Keratinocyte (primary cell): ENCODE measurements around the gene EPOP. TPM values are rescaled to one million over a fixed set of nuclear protein-coding genes. Genes with fewer than 3 reads are reported as not detected.

Experiments
- DNase-seq: peaks from one replicate; pipeline ENCODE4 v3.0.0-alpha.2; 2011; ENCODE audit warnings: low read depth, missing footprints, low spot score
- FAIRE-seq: peaks from 2 replicates; lab custom pipeline; 2011; peaks lifted over from hg19 to GRCh38; lab: Jason Lieb, UNC
- H2AFZ ChIP-seq: 2 replicates; pipeline ENCODE4 v1.6.0; 2012; ENCODE audit warnings: low read length, control low read depth, inconsistent platforms; ENCODE audit not compliant: control insufficient read depth
- H3K27ac ChIP-seq: 2 replicates; pipeline ENCODE4 v1.5.1; 2011; ENCODE audit warnings: low read length; ENCODE audit not compliant: control insufficient read depth, insufficient read depth
- H3K27me3 ChIP-seq: 3 replicates; pipeline ENCODE4 v1.6.0; 2011; ENCODE audit warnings: low read length; ENCODE audit not compliant: control insufficient read depth, insufficient read depth; ENCODE audit errors: extremely low read depth
- H3K36me3 ChIP-seq, 2 experiments: 2 replicates in 1 of 2; 3 replicates in 1 of 2; pipeline ENCODE4 v1.5.1; 2011; ENCODE audit warnings: low read length in 2 of 2, mild to moderate bottlenecking in 1 of 2; ENCODE audit not compliant: control insufficient read depth in 2 of 2, insufficient read depth in 2 of 2; ENCODE audit errors: extremely low read depth in 1 of 2
- H3K4me1 ChIP-seq: 3 replicates; pipeline ENCODE4 v1.5.1; 2011; ENCODE audit warnings: low read length; ENCODE audit not compliant: control insufficient read depth, insufficient read depth; ENCODE audit errors: extremely low read depth
- H3K4me2 ChIP-seq: 3 replicates; pipeline ENCODE4 v1.6.0; 2011; ENCODE audit warnings: low read depth, low read length; ENCODE audit not compliant: control insufficient read depth, insufficient read depth; ENCODE audit errors: extremely low read depth
- H3K4me3 ChIP-seq, 3 experiments: fragments of 200-600 bp in 1 of 3; sonication (generic) in 1 of 3; 2 replicates in 2 of 3; 3 replicates in 1 of 3; pipeline ENCODE4 v1.5.1; 2011 to 2016; ENCODE audit warnings: low read length in 3 of 3, mild to moderate bottlenecking in 3 of 3, control low read depth in 2 of 3, inconsistent platforms in 1 of 3, low read depth in 1 of 3, mixed read lengths in 1 of 3, mixed run types in 1 of 3, moderate library complexity in 1 of 3; ENCODE audit not compliant: control insufficient read depth in 2 of 3, insufficient read depth in 2 of 3; ENCODE audit errors: extremely low read depth in 1 of 3
- H3K79me2 ChIP-seq: 2 replicates; pipeline ENCODE4 v1.6.0; 2012; ENCODE audit warnings: low read length; ENCODE audit not compliant: control insufficient read depth, insufficient read depth
- H3K9ac ChIP-seq: 3 replicates; pipeline ENCODE4 v1.6.0; 2011; ENCODE audit warnings: low read length; ENCODE audit not compliant: control insufficient read depth, insufficient read depth; ENCODE audit errors: extremely low read depth
- H3K9me1 ChIP-seq: 3 replicates; pipeline ENCODE4 v1.6.0; 2011; ENCODE audit warnings: low read length; ENCODE audit not compliant: control insufficient read depth, insufficient read depth; ENCODE audit errors: extremely low read depth
- H3K9me3 ChIP-seq: 2 replicates; pipeline ENCODE4 v1.5.1; 2012; ENCODE audit warnings: low read depth, low read length; ENCODE audit not compliant: control insufficient read depth
- H4K20me1 ChIP-seq: 3 replicates; pipeline ENCODE4 v1.6.0; 2011; ENCODE audit warnings: low read length; ENCODE audit not compliant: control insufficient read depth, insufficient read depth; ENCODE audit errors: extremely low read depth
- EZH2 ChIP-seq: IDR thresholded peaks from one replicate; pipeline ENCODE4 v1.6.1; 2012; ENCODE audit warnings: inconsistent platforms, mild to moderate bottlenecking, low read length, moderate library complexity
- dilution Hi-C: fragments of 300-500 bp; cut with MboI; formaldehyde crosslinking; loops from one replicate; pipeline ENCODE4 v1.7.0; 2020; ENCODE audit warnings: low sequenced_read_pairs; ENCODE audit not compliant: extremely low pct_ligation_motif_present
- polyA plus RNA-seq, 5 experiments: library from polyadenylated mRNA; depleted of rRNA in 3 of 5; stranded (reverse) in 3 of 5; stranded (forward) in 1 of 5; unstranded in 1 of 5; fragments of >200 nt; gene quantifications; 1 replicate in 1 of 5; 2 replicates in 3 of 5; 3 replicates in 1 of 5; pipeline versions ENCODE4 v1.2.1 to v1.2.3, GENCODE V29; 2011 to 2012; ENCODE audit warnings: missing spikeins in 2 of 5, low read depth in 1 of 5, low replicate concordance in 1 of 5
- TF ChIP-seq, protein P1 (sequence below), 3 experiments: IDR thresholded peaks in 1 of 3; conservative IDR thresholded peaks in 1 of 3; optimal IDR thresholded peaks in 1 of 3; 2 replicates in 2 of 3; 3 replicates in 1 of 3; pipeline versions ENCODE3 to v1.5.1; 2011; ENCODE audit warnings: low read length in 3 of 3, mild to moderate bottlenecking in 3 of 3, moderate library complexity in 2 of 3, control low read depth in 1 of 3, inconsistent platforms in 1 of 3; ENCODE audit not compliant: insufficient read depth in 2 of 3; ENCODE audit errors: extremely low read depth in 1 of 3

EPOP gene
- polyA plus RNA-seq, 1 donor (not counting 4 experiments of a cell fraction or from before 2014, with no cell fraction given) = 3.2 TPM

DNA sequence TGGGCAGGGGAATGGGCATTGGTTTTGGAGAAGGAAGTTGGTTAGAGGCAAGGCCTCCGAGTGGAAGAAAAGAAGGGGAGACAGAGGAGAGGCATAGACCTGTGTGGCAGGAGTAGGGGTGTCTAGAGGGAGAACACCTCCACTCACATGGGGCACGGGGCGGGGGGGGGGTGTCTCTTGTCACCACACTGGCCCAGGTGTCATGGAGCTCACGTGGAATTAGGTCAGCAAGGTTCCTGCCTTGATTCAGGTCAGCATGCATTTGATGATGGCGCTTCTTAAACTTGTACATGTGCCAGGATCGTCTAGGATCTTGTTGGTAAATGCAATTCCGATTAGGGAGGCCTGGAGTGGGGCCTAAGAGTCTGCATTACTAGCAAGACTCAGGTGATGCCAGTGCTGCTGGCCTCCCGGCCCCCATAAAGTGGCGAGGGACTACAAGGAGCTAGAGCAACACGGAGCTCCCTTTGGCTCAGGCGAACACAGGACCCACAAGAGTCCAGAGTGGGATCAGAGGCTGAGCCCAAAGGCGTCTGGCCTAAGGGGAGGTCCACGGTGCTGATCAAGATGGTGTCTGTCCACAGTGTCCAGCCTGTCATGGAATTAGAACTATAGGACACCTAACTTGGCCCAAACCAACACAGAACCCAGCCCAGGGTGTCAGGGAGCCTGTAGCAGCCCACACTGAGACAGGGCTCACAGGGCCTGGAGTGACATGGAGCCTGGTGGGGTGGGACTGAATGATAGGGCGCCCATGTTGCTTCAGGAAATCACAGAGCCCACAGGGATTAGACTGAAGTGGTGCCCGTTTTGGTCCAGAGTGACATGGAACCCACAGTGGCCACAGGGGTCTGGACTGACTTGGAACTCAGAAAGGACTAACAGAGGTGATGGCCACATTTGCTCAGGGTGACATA lies 16.7 kb downstream of the EPOP start:
- H3K79me2 ChIP-seq = no peaks in the 10 kb centered on the region
- no peak overlapping the region for H3K4me2 ChIP-seq
- dilution Hi-C loops = no loop called here
- H3K9ac ChIP-seq = no peak overlapping the region
- H3K27me3 ChIP-seq = peaks cover 23% of the 10 kb centered on the region
- DNase-seq (no peak), FAIRE-seq (no peak)
- no peaks in the 10 kb centered on the region for H3K4me1 ChIP-seq
- H4K20me1 ChIP-seq = no peaks in the 10 kb centered on the region
- no peak overlapping the region for H3K4me3 ChIP-seq
- no peak overlapping the region for H3K27ac ChIP-seq
- no peak for TF ChIP-seq EZH2
- TF ChIP-seq, protein P1, sequence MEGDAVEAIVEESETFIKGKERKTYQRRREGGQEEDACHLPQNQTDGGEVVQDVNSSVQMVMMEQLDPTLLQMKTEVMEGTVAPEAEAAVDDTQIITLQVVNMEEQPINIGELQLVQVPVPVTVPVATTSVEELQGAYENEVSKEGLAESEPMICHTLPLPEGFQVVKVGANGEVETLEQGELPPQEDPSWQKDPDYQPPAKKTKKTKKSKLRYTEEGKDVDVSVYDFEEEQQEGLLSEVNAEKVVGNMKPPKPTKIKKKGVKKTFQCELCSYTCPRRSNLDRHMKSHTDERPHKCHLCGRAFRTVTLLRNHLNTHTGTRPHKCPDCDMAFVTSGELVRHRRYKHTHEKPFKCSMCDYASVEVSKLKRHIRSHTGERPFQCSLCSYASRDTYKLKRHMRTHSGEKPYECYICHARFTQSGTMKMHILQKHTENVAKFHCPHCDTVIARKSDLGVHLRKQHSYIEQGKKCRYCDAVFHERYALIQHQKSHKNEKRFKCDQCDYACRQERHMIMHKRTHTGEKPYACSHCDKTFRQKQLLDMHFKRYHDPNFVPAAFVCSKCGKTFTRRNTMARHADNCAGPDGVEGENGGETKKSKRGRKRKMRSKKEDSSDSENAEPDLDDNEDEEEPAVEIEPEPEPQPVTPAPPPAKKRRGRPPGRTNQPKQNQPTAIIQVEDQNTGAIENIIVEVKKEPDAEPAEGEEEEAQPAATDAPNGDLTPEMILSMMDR (optimal IDR thresholded peaks at IDR 0.05 in 1 of 3, IDR thresholded peaks at IDR 0.05 in 1 of 3, conservative IDR thresholded peaks at IDR 0.05 in 1 of 3; ENCODE audit: extremely low read depth in 1 of 3, insufficient read depth in 2 of 3, low read length in 3 of 3) = no peak
- no peak overlapping the region for H2AFZ ChIP-seq
- H3K9me1 ChIP-seq = no peaks in the 10 kb centered on the region
- H3K9me3 ChIP-seq = no peaks in the 10 kb centered on the region
- H3K36me3 ChIP-seq = no peaks in the 10 kb centered on the region

- no peaks in the 10 kb centered on the region for H3K9me1 ChIP-seq
- no peaks in the 10 kb centered on the region for H3K36me3 ChIP-seq
- H2AFZ ChIP-seq = no peak overlapping the region
- FAIRE-seq = no peak
- TF ChIP-seq EZH2 = no peak
- TF ChIP-seq, protein P1 (optimal IDR thresholded peaks at IDR 0.05 in 1 of 3, IDR thresholded peaks at IDR 0.05 in 1 of 3, conservative IDR thresholded peaks at IDR 0.05 in 1 of 3; ENCODE audit: extremely low read depth in 1 of 3, insufficient read depth in 2 of 3, low read length in 3 of 3) = no peak
- H3K4me3 ChIP-seq = no peak overlapping the region
- H3K4me1 ChIP-seq = no peaks in the 10 kb centered on the region
- H3K79me2 ChIP-seq = no peaks in the 10 kb centered on the region
- H3K27me3 ChIP-seq = peaks cover 23% of the 10 kb centered on the region
- no peaks in the 10 kb centered on the region for H4K20me1 ChIP-seq
- no peak overlapping the region for H3K27ac ChIP-seq
- dilution Hi-C loops = no loop called here
- H3K4me2 ChIP-seq = no peak overlapping the region
- no peaks in the 10 kb centered on the region for H3K9me3 ChIP-seq
- H3K9ac ChIP-seq = no peak overlapping the region
- no peak for DNase-seq
These were observed 17.6 kb downstream of the EPOP start for GRCh38 chr17:38656959-38657823.
